ENCODE data around the gene USP21.

Gene USP21

DNA sequence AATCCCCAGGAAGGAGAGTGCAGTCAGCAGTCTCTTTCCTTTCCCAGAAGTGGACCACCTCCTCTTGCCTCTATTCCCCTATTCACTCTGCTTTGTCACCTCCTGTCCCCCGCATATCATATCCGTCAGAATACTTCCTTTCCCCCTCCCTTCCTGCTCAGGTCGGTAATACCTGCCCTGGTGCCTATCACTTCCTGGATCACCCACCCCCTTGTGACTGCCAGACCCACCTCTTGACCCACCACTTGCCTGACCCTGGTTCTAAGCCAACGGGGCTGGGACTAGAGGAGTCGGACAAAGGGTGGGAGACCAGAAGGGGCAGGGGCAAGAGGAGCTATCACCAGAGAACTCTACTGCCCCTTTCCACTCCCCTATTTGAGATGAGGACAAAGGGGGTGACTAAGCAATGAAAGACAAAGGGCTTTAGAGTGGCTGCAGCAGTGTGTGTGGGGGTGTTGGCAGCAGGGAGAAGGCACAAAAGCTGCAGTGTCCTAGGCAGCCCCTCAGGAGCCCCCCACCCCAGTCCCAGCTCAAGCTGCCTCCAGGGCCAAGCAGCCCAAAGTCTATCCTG is 41.2 kb downstream of the USP21 start:
- no peak for ATAC-seq
- TF ChIP-seq PATZ1 (CRISPR knock-in tag; IDR thresholded peaks at IDR 0.05; ENCODE audit: borderline replicate concordance) (no peak), TOX (CRISPR knock-in tag; IDR thresholded peaks at IDR 0.05; ENCODE audit: borderline replicate concordance) (no peak), ZNF565 (CRISPR knock-in tag; conservative IDR thresholded peaks at IDR 0.05; ENCODE audit: low read depth) (no peak), ARNTL (CRISPR knock-in tag; IDR thresholded peaks at IDR 0.05; ENCODE audit: borderline replicate concordance, low read depth) (no peak), PPARA (CRISPR knock-in tag; IDR thresholded peaks at IDR 0.05; ENCODE audit: borderline replicate concordance) (no peak), SNAI2 (CRISPR knock-in tag; IDR thresholded peaks at IDR 0.05) (no peak), CSRNP3 (CRISPR knock-in tag; IDR thresholded peaks at IDR 0.05) (no peak), BACH2 (CRISPR knock-in tag; IDR thresholded peaks at IDR 0.05; ENCODE audit: borderline replicate concordance) (no peak), CREB5 (CRISPR knock-in tag; IDR thresholded peaks at IDR 0.05; ENCODE audit: low read depth) (no peak), ZNF70 (CRISPR knock-in tag; IDR thresholded peaks at IDR 0.05) (no peak), CSDC2 (CRISPR knock-in tag; IDR thresholded peaks at IDR 0.05) (no peak), ZFP30 (CRISPR knock-in tag; IDR thresholded peaks at IDR 0.05) (no peak), TCF4 (CRISPR knock-in tag; IDR thresholded peaks at IDR 0.05; ENCODE audit: borderline replicate concordance) (no peak), ISL1 (CRISPR knock-in tag; IDR thresholded peaks at IDR 0.05) (no peak), ZNF8 (CRISPR knock-in tag; IDR thresholded peaks at IDR 0.05) (no peak), RARB (CRISPR knock-in tag; IDR thresholded peaks at IDR 0.05) (no peak), ESRRG (CRISPR knock-in tag; IDR thresholded peaks at IDR 0.05) (no peak), GLIS3 (CRISPR knock-in tag; IDR thresholded peaks at IDR 0.05) (no peak)

DNA sequence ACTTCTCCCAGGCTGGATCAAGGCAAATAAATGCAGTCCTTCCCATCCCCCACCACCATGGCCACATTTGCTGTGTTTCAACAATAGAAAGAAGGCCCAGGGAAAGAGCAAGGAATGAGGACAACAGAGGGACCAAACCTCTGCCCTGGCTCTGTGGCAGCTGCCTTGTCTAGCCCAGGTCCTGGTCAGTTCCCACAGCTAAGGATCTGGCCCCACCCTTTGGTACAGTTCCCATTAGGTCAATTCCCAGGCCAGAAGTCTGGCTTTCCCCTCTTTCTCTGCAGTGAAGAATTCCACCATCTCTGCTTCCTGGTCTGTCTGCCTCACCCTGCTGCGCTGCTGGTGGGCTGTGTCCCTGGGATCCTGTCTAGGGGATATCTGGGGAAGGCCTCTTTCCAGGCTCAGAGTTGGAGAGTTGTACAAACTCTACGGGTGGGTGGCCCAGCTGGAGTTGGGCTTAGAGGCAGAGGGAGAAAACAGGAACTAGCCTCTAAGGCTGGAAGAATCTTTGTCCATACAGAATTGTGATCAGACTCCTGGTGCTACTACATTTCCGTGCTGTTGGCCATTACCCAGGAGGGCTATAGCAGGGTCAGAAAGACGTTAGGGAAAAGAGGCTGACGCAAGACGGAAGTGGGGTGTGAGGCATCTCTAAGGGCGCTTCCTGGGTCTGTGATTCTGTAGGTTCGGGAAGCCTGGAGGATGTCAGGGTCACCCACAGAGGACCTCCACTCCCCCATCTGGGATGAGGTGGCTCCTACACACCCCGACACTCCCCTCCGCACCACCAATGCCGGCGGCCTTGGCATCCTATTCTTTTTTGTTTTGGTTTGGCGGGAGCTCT is 41.9 kb downstream of the USP21 start:
- TF ChIP-seq TOX (CRISPR knock-in tag; IDR thresholded peaks at IDR 0.05; ENCODE audit: borderline replicate concordance) (no peak), TCF4 (CRISPR knock-in tag; IDR thresholded peaks at IDR 0.05; ENCODE audit: borderline replicate concordance) (no peak), PPARA (CRISPR knock-in tag; IDR thresholded peaks at IDR 0.05; ENCODE audit: borderline replicate concordance) (no peak), GLIS3 (CRISPR knock-in tag; IDR thresholded peaks at IDR 0.05) (no peak), ZFP30 (CRISPR knock-in tag; IDR thresholded peaks at IDR 0.05) (no peak), ZNF565 (CRISPR knock-in tag; conservative IDR thresholded peaks at IDR 0.05; ENCODE audit: low read depth) (no peak), SNAI2 (CRISPR knock-in tag; IDR thresholded peaks at IDR 0.05) (no peak), ARNTL (CRISPR knock-in tag; IDR thresholded peaks at IDR 0.05; ENCODE audit: borderline replicate concordance, low read depth) (no peak), POU6F1 (CRISPR knock-in tag; IDR thresholded peaks at IDR 0.05; ENCODE audit: borderline replicate concordance, low read depth) (no peak), ZC3H10 (CRISPR knock-in tag; IDR thresholded peaks at IDR 0.05) (no peak), ESRRG (CRISPR knock-in tag; IDR thresholded peaks at IDR 0.05) (no peak)
- TF ChIP-seq, protein P1, sequence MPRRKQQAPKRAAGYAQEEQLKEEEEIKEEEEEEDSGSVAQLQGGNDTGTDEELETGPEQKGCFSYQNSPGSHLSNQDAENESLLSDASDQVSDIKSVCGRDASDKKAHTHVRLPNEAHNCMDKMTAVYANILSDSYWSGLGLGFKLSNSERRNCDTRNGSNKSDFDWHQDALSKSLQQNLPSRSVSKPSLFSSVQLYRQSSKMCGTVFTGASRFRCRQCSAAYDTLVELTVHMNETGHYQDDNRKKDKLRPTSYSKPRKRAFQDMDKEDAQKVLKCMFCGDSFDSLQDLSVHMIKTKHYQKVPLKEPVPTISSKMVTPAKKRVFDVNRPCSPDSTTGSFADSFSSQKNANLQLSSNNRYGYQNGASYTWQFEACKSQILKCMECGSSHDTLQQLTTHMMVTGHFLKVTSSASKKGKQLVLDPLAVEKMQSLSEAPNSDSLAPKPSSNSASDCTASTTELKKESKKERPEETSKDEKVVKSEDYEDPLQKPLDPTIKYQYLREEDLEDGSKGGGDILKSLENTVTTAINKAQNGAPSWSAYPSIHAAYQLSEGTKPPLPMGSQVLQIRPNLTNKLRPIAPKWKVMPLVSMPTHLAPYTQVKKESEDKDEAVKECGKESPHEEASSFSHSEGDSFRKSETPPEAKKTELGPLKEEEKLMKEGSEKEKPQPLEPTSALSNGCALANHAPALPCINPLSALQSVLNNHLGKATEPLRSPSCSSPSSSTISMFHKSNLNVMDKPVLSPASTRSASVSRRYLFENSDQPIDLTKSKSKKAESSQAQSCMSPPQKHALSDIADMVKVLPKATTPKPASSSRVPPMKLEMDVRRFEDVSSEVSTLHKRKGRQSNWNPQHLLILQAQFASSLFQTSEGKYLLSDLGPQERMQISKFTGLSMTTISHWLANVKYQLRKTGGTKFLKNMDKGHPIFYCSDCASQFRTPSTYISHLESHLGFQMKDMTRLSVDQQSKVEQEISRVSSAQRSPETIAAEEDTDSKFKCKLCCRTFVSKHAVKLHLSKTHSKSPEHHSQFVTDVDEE (CRISPR knock-in tag; IDR thresholded peaks at IDR 0.05): no peak

More for the DNA sequence above, 41.9 kb downstream of the USP21 start:
- ATAC-seq: no peak
